GM23248 (cell line): ENCODE measurements around the gene FAS.

Experiments
- EZH2 ChIP-seq: fragments of 200-600 bp; sonication (generic); IDR thresholded peaks from 2 replicates; pipeline ENCODE4 v1.6.1; 2018; ENCODE audit warnings: antibody characterized with exemption, mild to moderate bottlenecking; ENCODE audit not compliant: insufficient read depth, poor library complexity, severe bottlenecking
- EZH2phosphoT487 ChIP-seq: fragments of 200-600 bp; sonication (generic); IDR thresholded peaks from 2 replicates; pipeline ENCODE4 v1.6.1; 2018; ENCODE audit warnings: antibody characterized with exemption, moderate library complexity, mild to moderate bottlenecking, low read depth; ENCODE audit not compliant: insufficient read depth

DNA sequence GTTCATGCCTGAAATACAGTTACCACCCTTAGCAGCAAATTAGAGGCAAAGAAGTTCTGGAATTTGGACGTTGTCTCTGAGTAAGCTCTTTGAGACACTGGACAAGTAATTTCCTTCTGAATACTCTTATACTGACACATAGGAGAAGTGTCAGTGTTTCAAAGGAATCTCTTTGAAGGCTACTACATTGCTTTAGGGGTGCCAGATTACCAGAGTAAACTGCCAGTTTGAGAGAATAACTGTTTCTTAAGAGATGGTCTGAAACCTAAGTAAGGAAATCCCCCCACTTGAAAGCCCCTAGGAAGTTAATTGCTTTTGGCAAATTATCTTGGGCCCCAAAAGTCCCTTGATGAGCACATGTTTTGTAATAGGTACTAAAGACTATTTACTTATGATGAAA is 3.4 kb downstream of the FAS start:
- TF ChIP-seq EZH2 (no peak), EZH2phosphoT487 (no peak)
